Measurements from ENCODE around the gene GRIPAP1. TPM values are rescaled to one million over a fixed set of nuclear protein-coding genes. Genes with fewer than 3 reads are reported as not detected.
"Not testable (repeated sequence)": the region's sequence is repeated elsewhere in the genome, so short reads cannot be mapped to it uniquely, and the experiment has no call there.

Gene GRIPAP1
- total and polyA plus RNA-seq, 2 of the 13 experiments (the other 11 are each of a cell fraction or from before 2014, with no cell fraction given) = 16.1 to 22.6 TPM

GRCh38 chrX:48983081-48983480 lies 19.0 kb downstream of the GRIPAP1 start (continued):
- TF ChIP-seq KLF6 (CRISPR knock-in tag; IDR thresholded peaks at IDR 0.05) = no peak
- TF ChIP-seq ASH2L (IDR thresholded peaks at IDR 0.05; ENCODE audit: insufficient read length, low read depth, low read length) = no peak

- Histone ChIP-seq H3K9me3 (ENCODE audit: low read length) (no peaks in the 10 kb centered on the region), H3K9ac (ENCODE audit: insufficient read depth, low read depth, low read length) (no peak overlapping the region), H3K4me3 (replicated peaks in 1 of 3; ENCODE audit: insufficient read depth in 1 of 3, low read depth in 2 of 3, low read length in 3 of 3) (no peak overlapping the region), H4K20me1 (ENCODE audit: insufficient read depth, low read length) (no peaks in the 10 kb centered on the region), H3K36me3 (replicated peaks in 1 of 2; ENCODE audit: control insufficient read depth in 1 of 2, insufficient read depth in 2 of 2, low read length in 2 of 2) (peaks cover 13 to 29% of the 10 kb centered on the region in 2 experiments; a peak in 4 of 5 replicates), H2AFZ (ENCODE audit: low read length) (no peak overlapping the region), H3K79me2 (ENCODE audit: insufficient read depth, low read length) (no peaks in the 10 kb centered on the region), H3K27me3 (ENCODE audit: control insufficient read depth in 1 of 2, insufficient read depth in 2 of 2, low read length in 2 of 2) (no peaks in the 10 kb centered on the region), H3K4me2 (ENCODE audit: low read depth, low read length) (no peak overlapping the region), H3K27ac (ENCODE audit: extremely low read length, insufficient read depth, low read length) (no peak overlapping the region), H3K4me1 (ENCODE audit: insufficient read depth, low read length) (no peaks in the 10 kb centered on the region)
- 100% methylated on average over 1 of the region's 10 CpGs for WGBS (ENCODE audit: low lambda C conversion rate)
- in situ Hi-C loops (cut with HindIII; ENCODE audit: extremely low pct_ligation_motif_present, low pct_unique_long_range_greater_than_20kb) (no loop called here), intact Hi-C loops (cut with micrococcal nuclease; ENCODE audit: unreplicated experiment) (no loop called here)
- DNase-seq (ENCODE audit: low spot score) (no peak), FAIRE-seq (no peak), ATAC-seq (no peak)
- ChIA-PET CTCF (ENCODE audit: low intra/inter-chr PET ratio, low total read pairs) (no interaction called here), POLR2A (no interaction called here)
- BruUV-seq (replicated peaks) = no TSS peak
- no peak for TF ChIP-seq DMAP1 (CRISPR knock-in tag; IDR thresholded peaks at IDR 0.05)
- TF ChIP-seq ARID4A (CRISPR knock-in tag; IDR thresholded peaks at IDR 0.05; ENCODE audit: borderline replicate concordance) = no peak
- no peak for TF ChIP-seq MYC (CRISPR knock-in tag; IDR thresholded peaks at IDR 0.05; ENCODE audit: borderline replicate concordance)
- TF ChIP-seq ZNF607 (CRISPR knock-in tag; IDR thresholded peaks at IDR 0.05; ENCODE audit: borderline replicate concordance) = no peak
- TF ChIP-seq TOE1 (CRISPR knock-in tag; IDR thresholded peaks at IDR 0.05) = no peak
- TF ChIP-seq NAIF1 (CRISPR knock-in tag; IDR thresholded peaks at IDR 0.05; ENCODE audit: borderline replicate concordance) = no peak
Observed at GRCh38 chrX:48981178-48981577, 20.9 kb downstream of the GRIPAP1 start.

- H3K27me3 ChIP-seq (ENCODE audit: control insufficient read depth in 1 of 2, insufficient read depth in 2 of 2, low read length in 2 of 2); H4K20me1 ChIP-seq (ENCODE audit: insufficient read depth, low read length); CTCF ChIA-PET (ENCODE audit: low intra/inter-chr PET ratio, low total read pairs); H3K4me1 ChIP-seq (ENCODE audit: insufficient read depth, low read length); BruUV-seq (replicated peaks); in situ Hi-C loops (cut with HindIII; ENCODE audit: extremely low pct_ligation_motif_present, low pct_unique_long_range_greater_than_20kb); H3K27ac ChIP-seq (ENCODE audit: extremely low read length, insufficient read depth, low read length); H3K9ac ChIP-seq (ENCODE audit: insufficient read depth, low read depth, low read length); intact Hi-C loops (cut with micrococcal nuclease; ENCODE audit: unreplicated experiment); H3K9me3 ChIP-seq (ENCODE audit: low read length); H3K4me3 ChIP-seq (replicated peaks in 1 of 3; ENCODE audit: insufficient read depth in 1 of 3, low read depth in 2 of 3, low read length in 3 of 3); FAIRE-seq; H3K79me2 ChIP-seq (ENCODE audit: insufficient read depth, low read length); DNase-seq (ENCODE audit: low spot score); H2AFZ ChIP-seq (ENCODE audit: low read length); H3K4me2 ChIP-seq (ENCODE audit: low read depth, low read length); POLR2A ChIA-PET; ATAC-seq: not testable (repeated sequence)
- peaks cover 15 to 29% of the 10 kb centered on the region in 2 experiments; a peak in 4 of 5 replicates for H3K36me3 ChIP-seq (replicated peaks in 1 of 2; ENCODE audit: control insufficient read depth in 1 of 2, insufficient read depth in 2 of 2, low read length in 2 of 2)
- 88% methylated on average over 10 of the region's 10 CpGs for WGBS (ENCODE audit: low lambda C conversion rate)
Observed at GRCh38 chrX:48980341-48980740, 21.7 kb downstream of the GRIPAP1 start.
